ENCODE measurements around the gene ZFP62. TPM values are rescaled to one million over a fixed set of nuclear protein-coding genes. Genes with fewer than 3 reads are reported as not detected.

ZFP62 gene
- total and polyA plus RNA-seq, 2 of the 8 experiments (the other 6 are each of a cell fraction or from before 2014, with no cell fraction given), result 9.3 to 38.5 TPM

- H2AFZ ChIP-seq (ENCODE audit: low read length), result no peak overlapping the region
- POLR2A ChIA-PET (ENCODE audit: partially characterized antibody), result interaction anchor here (1.5 to 2.1 kb wide), 2 partner anchors 10 to 13 kb away, joined by 4 to 7 read pairs; no protein-coding TSS in a partner anchor
- no peak for TF ChIP-seq KDM4A (IDR thresholded peaks at IDR 0.05; ENCODE audit: low read depth, low read length, severe bottlenecking)
- TF ChIP-seq POLR2AphosphoS5 (IDR thresholded peaks at IDR 0.05; ENCODE audit: low read depth, low read length), result 0 out of 2 replicates have a peak, but pooled peaks have one; percentile 24
These were observed 14.1 kb downstream of the ZFP62 start for GRCh38 chr5:180847026-180847425.

More at GRCh38 chr5:180847026-180847425, 14.1 kb downstream of the ZFP62 start:
- Histone ChIP-seq H3K18ac (ENCODE audit: extremely low read depth, low read length) (no peak overlapping the region), H2BK120ac (replicated peaks; ENCODE audit: low read depth, low read length) (no peak overlapping the region), H3K56ac (replicated peaks; ENCODE audit: insufficient read length, low read depth, low read length) (no peak overlapping the region), H4K8ac (ENCODE audit: extremely low read depth, insufficient read depth, low read length) (no peak overlapping the region), H4K5ac (ENCODE audit: insufficient read length, low read depth, low read length) (no peak overlapping the region), H3K9me3 (ENCODE audit: insufficient read depth in 2 of 2, low read depth in 1 of 2, low read length in 1 of 2) (peaks cover 69 to 71% of the 10 kb centered on the region in 2 experiments), H3K23ac (ENCODE audit: insufficient read length) (no peak overlapping the region), H2BK20ac (ENCODE audit: low read length) (no peak overlapping the region), H3K27ac (ENCODE audit: low read depth, low read length) (no peak overlapping the region), H3K79me2 (ENCODE audit: control insufficient read depth in 1 of 2, insufficient read depth in 2 of 2, low read length in 2 of 2) (no peaks in the 10 kb centered on the region), H2BK5ac (ENCODE audit: low read depth, low read length) (no peak overlapping the region), H2AK5ac (ENCODE audit: low read depth, low read length) (no peak overlapping the region), H4K91ac (replicated peaks; ENCODE audit: insufficient read length, low read length) (no peak overlapping the region), H3K4me1 (replicated peaks in 1 of 4; ENCODE audit: control insufficient read depth in 3 of 4, insufficient read depth in 4 of 4, low read length in 3 of 4) (peaks cover 0 to 7% (median 2%) of the 10 kb centered on the region in 4 experiments; a peak in 1 of 7 replicates), H3K9ac (replicated peaks in 1 of 4; ENCODE audit: extremely low read depth in 1 of 4, low read depth in 3 of 4, low read length in 3 of 4) (no peak overlapping the region), H3K4me2 (ENCODE audit: insufficient read depth in 1 of 2, low read depth in 2 of 2, low read length in 2 of 2) (no peak overlapping the region), H3K27me3 (replicated peaks in 1 of 4; ENCODE audit: control insufficient read depth in 3 of 4, extremely low read depth in 1 of 4, insufficient read depth in 3 of 4, low read length in 3 of 4) (no peaks in the 10 kb centered on the region), H3K14ac (ENCODE audit: insufficient read length) (no peak overlapping the region), H3K23me2 (ENCODE audit: low read depth, low read length) (no peaks in the 10 kb centered on the region), H4K20me1 (replicated peaks in 1 of 2; ENCODE audit: control insufficient read depth in 1 of 2, insufficient read depth in 2 of 2, low read length in 2 of 2) (peaks cover 0 to 3% of the 10 kb centered on the region in 2 experiments), H3K4ac (replicated peaks; ENCODE audit: insufficient read length, low read depth, low read length) (no peak overlapping the region), H3K36me3 (ENCODE audit: control insufficient read depth in 2 of 4, insufficient read depth in 4 of 4, low read length in 3 of 4) (peaks cover 25 to 66% (median 33%) of the 10 kb centered on the region in 4 experiments), H3K4me3 (ENCODE audit: extremely low read depth in 1 of 4, insufficient read depth in 2 of 4, low read depth in 3 of 4, low read length in 4 of 4) (no peak overlapping the region), H2BK15ac (ENCODE audit: low read length) (no peak overlapping the region), H3K79me1 (ENCODE audit: low read depth, low read length) (no peaks in the 10 kb centered on the region), H2BK12ac (ENCODE audit: low read depth, low read length) (no peak overlapping the region)
- no peak for FAIRE-seq
- DNase-seq (ENCODE audit: low read depth in 1 of 2, low spot score in 2 of 2), result no peak
- WGBS, 2 experiments (ENCODE audit: extremely low coverage in 1 of 2, insufficient coverage in 1 of 2, insufficient read length in 1 of 2, insufficient replicate concordance in 2 of 2, low coverage in 1 of 2, low lambda C conversion rate in 2 of 2, missing lambda C conversion rate in 1 of 2), result 45% methylated on average over 3 of the region's 3 CpGs; no CpG with 5 or more reads in 1 of the 2 experiments
- CTCF ChIA-PET (ENCODE audit: partially characterized antibody), result interaction anchor here (0.8 kb wide), 1 partner anchor 304 kb away, joined by 3 read pairs; no protein-coding TSS in a partner anchor

Measured in H1 (cell line).